NCI-H748 (cell line): ENCODE data around the gene NAA60.
"Not testable (repeated sequence)": the region's sequence is repeated elsewhere in the genome, so short reads cannot be mapped to it uniquely, and the experiment has no call there.

Experiments
- DNase-seq: peaks from one replicate; lab custom pipeline; 2025; ENCODE audit not compliant: unreplicated experiment; lab: John Stamatoyannopoulos, UW

Gene NAA60

GRCh38 chr16:3461151-3461550 lies 17.7 kb downstream of the NAA60 start:
- no peak for DNase-seq

GRCh38 chr16:3465301-3465700 lies 21.8 kb downstream of the NAA60 start:
- DNase-seq = no peak

GRCh38 chr16:3465911-3466584 lies 22.6 kb downstream of the NAA60 start:
- DNase-seq = no peak

GRCh38 chr16:3467182-3467581 lies 23.7 kb downstream of the NAA60 start:
- no peak for DNase-seq

DNA sequence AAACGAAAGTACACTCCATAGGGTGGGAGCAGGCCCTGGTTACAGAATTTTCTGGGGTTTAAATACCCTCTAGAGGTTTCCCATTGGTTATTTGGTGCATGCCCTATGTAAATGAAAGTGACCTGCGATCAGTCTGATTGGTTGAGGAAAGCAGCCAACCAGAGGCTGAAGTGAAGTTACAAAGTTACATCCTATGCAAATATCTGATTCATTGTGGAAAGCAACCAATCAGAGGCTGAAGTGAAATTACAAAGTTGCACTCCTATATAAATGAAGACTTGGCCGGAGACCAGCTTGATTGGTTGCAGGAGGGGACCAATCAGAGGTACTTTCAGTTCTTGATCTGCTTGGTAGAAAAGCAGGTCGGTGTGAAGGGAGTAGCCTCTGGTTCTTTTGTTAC lies 24.4 kb downstream of the NAA60 start:
- no peak for DNase-seq

GRCh38 chr16:3468501-3468900 lies 25.0 kb downstream of the NAA60 start:
- DNase-seq = no peak

GRCh38 chr16:3469736-3470135 lies 26.3 kb downstream of the NAA60 start:
- no peak for DNase-seq

DNA sequence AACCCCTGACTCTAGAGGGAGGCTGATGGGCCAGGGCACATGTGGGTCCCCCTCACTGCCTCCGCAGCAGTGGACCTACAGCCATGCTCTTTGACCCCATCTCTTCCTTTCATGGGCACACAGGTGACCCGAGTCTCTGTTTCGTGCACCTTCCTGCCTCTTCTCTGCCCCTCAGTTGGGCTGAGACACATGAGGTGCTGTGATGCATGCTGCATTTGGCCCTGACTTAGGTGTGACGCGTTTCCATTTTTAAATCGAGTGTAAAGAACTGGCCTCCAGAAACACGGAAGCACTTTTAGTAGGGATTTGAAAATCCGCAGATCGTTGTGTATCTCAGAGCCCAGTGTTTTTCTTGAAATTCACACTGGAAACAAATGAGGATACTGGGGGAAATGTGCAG lies 27.2 kb downstream of the NAA60 start:
- DNase-seq = no peak

DNA sequence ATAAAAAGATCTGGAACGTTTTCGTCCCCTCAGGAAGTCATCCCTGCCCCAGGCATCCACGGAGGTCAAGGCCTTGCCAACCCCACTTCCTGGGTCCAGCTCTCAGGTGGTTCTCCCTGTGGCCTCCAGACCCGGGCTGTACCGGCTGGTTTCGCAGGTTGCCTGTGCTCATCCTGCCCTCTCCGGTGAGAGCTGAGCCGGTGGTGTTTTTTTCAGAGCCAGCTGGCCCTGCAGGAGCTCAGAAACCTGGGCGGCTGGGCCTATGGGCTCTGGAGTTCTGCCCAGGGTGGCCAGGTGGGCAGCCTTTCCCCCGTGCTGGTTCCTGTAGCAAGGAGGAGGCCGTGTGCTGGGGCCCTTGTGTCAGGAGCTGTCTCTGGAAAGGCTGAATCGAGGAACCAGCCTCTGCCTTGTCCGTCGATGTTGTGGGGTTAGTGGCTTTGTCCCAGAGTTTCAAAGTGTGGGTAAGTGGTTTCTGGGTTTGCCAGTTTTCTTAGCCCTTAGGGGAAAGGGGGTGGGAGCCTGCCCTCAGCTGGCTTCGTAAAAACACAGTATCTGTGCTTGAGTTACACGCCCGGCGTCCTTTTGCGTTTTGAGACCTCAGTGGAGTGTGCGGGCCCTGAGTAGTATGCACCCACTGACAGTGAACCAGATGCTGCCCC lies 28.2 kb downstream of the NAA60 start:
- DNase-seq = no peak

- DNase-seq = no peak
These were observed 29.6 kb downstream of the NAA60 start for GRCh38 chr16:3472878-3473595.

- DNase-seq = not testable (repeated sequence)
These were observed 30.1 kb downstream of the NAA60 start for GRCh38 chr16:3473596-3473943.

GRCh38 chr16:3474136-3474779 lies 30.8 kb downstream of the NAA60 start:
- DNase-seq = no peak

- DNase-seq = not testable (repeated sequence)
These were observed 31.4 kb downstream of the NAA60 start for GRCh38 chr16:3474870-3475269.

- no peak for DNase-seq
These were observed 32.3 kb downstream of the NAA60 start for GRCh38 chr16:3475604-3476375.

DNA sequence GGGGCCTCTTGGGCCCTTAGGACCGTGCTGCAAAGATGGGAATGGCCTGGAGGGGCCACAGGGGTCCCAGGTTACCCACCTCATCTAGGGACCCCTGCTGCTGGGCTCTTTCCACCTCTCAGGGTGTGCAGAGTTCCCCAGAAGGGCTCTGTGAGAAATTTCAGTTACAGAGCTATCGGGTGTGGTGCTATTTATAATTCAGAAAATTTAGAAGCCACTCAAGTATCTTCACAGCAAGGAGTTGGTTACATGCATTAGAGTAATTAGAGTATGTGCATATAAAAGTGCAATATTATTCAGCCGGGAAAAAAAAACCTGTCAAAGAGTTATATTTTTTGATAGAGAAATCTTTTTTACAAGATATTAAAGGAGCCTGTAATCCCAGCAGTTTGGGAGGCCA lies 32.9 kb downstream of the NAA60 start:
- DNase-seq = no peak

DNA sequence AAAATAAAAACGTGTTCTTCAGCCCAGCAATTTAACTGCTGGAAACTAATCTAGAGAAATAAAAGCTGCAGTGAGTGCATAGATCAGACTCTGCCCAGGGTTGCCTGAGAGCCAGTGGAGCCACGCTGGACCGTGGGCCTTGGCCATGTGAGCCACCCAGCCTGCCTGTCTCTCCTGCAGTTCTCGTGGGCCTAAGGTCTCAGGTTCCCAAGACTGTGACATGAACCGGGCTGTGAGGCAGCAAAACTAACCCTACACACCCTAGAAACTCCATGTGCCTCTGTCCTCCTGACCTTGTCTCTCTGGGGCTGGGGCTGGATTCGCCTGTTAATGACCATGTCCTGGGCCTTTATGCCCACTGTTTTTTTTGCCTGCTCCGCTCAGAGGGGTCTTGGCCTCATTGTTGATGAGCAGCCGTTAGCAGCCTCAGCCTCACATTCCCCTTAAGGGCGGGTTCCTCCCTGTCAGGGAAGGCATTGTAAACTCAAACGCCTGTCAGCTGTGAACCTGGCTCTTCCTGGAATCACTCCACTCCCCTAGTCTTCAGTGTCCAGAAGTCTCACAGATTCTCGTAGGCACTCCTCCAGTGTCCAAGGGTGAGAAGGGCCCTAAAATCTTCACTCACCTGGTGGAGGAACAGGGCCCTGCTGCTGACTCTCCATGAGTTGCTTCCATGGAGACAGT lies 34.9 kb downstream of the NAA60 start:
- DNase-seq = no peak

GRCh38 chr16:3479654-3480216 lies 36.3 kb downstream of the NAA60 start:
- no peak for DNase-seq

DNA sequence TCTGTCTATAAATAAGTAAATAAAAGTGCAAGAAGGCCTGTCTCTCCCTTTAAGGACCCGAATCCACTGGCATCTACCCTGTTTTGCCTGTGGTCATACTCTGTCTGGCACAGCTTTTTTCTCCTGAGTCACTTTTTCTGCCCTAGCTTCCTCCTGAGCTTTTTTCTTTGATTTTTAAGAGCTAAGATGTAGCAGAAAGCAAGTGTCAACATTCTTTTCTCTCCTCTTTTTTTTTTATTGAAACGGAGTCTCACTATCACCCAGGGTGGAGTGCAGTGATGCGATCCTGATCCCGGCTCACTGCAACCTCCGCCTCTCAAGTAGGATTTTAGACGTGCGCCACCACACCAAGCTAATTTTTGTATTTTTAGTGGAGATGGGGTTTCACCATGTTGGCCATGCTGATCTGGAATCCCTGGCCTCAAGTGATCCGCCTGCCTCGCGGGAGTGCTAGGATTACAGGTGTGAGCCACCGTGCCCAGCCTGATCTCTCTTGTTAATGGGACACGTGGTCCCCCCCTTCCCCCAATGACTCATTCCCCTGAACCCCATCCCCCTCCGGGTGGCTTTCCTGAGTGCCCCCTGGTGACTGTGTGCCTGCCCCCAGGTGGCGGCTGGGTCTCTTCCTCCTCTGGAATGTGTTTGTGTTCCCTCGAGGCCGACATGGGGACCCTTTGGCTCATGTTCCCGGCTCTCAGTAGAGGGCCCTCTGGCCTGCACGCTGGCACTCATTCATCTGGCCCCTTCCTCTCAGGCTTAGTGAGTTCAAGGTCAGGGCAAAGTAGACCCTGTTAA lies 37.6 kb downstream of the NAA60 start:
- DNase-seq = no peak
